CD4-positive, alpha-beta T cell (primary cell): ENCODE measurements around the gene LPAR3. TPM values are rescaled to one million over a fixed set of nuclear protein-coding genes. Genes with fewer than 3 reads are reported as not detected.

ENCODE experiments used
- ATAC-seq: fragments of 200-7000 bp; cut with Tn5 transposase; one replicate; pipeline ENCODE4 v1.10.0; 2022; ENCODE audit warnings: mild to moderate bottlenecking; ENCODE audit not compliant: poor library complexity
- CTCF ChIA-PET: fragments of 350-600 bp; sonication (Branson Sonifier 250); formaldehyde crosslinking; loops from one replicate; lab custom pipeline; 2021; ENCODE audit warnings: antibody characterized with exemption, inconsistent platforms; lab: Charles Lee
- POLR2A ChIA-PET: fragments of 350-600 bp; sonication (Branson Sonifier 250); formaldehyde crosslinking; loops from one replicate; lab custom pipeline; 2021; ENCODE audit warnings: antibody characterized with exemption, inconsistent platforms; lab: Charles Lee
- DNase-seq, 14 experiments: peaks; one replicate each; pipeline ENCODE4 v3.0.0-alpha.2; 2013 to 2020; ENCODE audit warnings: mixed read lengths in 2 of 14
- H3K27ac ChIP-seq, 2 donors: one replicate each; pipeline versions ENCODE4 v1.5.1 to v1.7.0; 2013; ENCODE audit warnings: low read length in 2 of 2, low read depth in 1 of 2, mild to moderate bottlenecking in 1 of 2
- H3K27me3 ChIP-seq, 2 experiments: 1 replicate in 1 of 2; 2 replicates in 1 of 2; pipeline versions ENCODE4 v1.6.1 to v1.7.0; 2013; ENCODE audit warnings: low read length in 2 of 2, control low read depth in 1 of 2, mild to moderate bottlenecking in 1 of 2, moderate library complexity in 1 of 2; ENCODE audit not compliant: insufficient read depth in 2 of 2, control insufficient read depth in 1 of 2
- H3K36me3 ChIP-seq: one replicate; pipeline ENCODE4 v1.6.1; 2013; ENCODE audit warnings: low read length, control low read depth; ENCODE audit not compliant: insufficient read depth
- H3K4me1 ChIP-seq: one replicate; pipeline ENCODE4 v1.6.1; 2013; ENCODE audit warnings: low read length, control low read depth; ENCODE audit not compliant: insufficient read depth
- H3K4me3 ChIP-seq: one replicate; pipeline ENCODE4 v1.5.1; 2013; ENCODE audit warnings: mild to moderate bottlenecking, low read length, moderate library complexity
- H3K9me3 ChIP-seq, 2 experiments: 1 replicate in 1 of 2; 2 replicates in 1 of 2; pipeline versions ENCODE4 v1.6.1 to v1.7.0; 2013; ENCODE audit warnings: low read length in 2 of 2, mild to moderate bottlenecking in 2 of 2, control low read depth in 1 of 2, moderate library complexity in 1 of 2; ENCODE audit not compliant: control insufficient read depth in 1 of 2, insufficient read depth in 1 of 2
- H3K27ac Mint-ChIP-seq: one replicate; pipeline ENCODE4 v1.8.0; 2020; ENCODE audit warnings: mixed read lengths
- H3K27me3 Mint-ChIP-seq: one replicate; pipeline ENCODE4 v1.8.0; 2021; ENCODE audit warnings: mixed read lengths
- H3K36me3 Mint-ChIP-seq: one replicate; pipeline ENCODE4 v1.8.0; 2021; ENCODE audit warnings: low read depth, mixed read lengths
- H3K4me1 Mint-ChIP-seq: one replicate; pipeline ENCODE4 v1.8.0; 2021; ENCODE audit warnings: low read depth, mixed read lengths
- H3K4me3 Mint-ChIP-seq: one replicate; pipeline ENCODE4 v1.8.0; 2020; ENCODE audit warnings: mild to moderate bottlenecking, mixed read lengths
- H3K9me3 Mint-ChIP-seq: one replicate; pipeline ENCODE4 v1.8.0; 2020; ENCODE audit warnings: mixed read lengths
- CTCF ChIP-seq: fragments of 200-600 bp; IDR thresholded peaks from one replicate; pipeline ENCODE4 v1.8.0; 2022; ENCODE audit warnings: antibody characterized with exemption, mild to moderate bottlenecking
- intact Hi-C, 2 experiments: fragments of 100-400 bp; cut with DNase I in 1 of 2; cut with micrococcal nuclease in 1 of 2; formaldehyde crosslinking; loops; one replicate each; pipeline versions ENCODE4 v1.15.1 to v1.9.0; 2023 to 2025; cut with DNase I, micrococcal nuclease
- total RNA-seq, 174 experiments: library from RNA in 2 of 174; stranded (reverse) in 2 of 174; gene quantifications; one replicate each; pipeline ENCODE4 v1.2.3 and lab custom pipeline; 2021 to 2026

Gene LPAR3
- total RNA-seq, 2 experiments from 2014 or later = 0.25 to 0.87 TPM

DNA sequence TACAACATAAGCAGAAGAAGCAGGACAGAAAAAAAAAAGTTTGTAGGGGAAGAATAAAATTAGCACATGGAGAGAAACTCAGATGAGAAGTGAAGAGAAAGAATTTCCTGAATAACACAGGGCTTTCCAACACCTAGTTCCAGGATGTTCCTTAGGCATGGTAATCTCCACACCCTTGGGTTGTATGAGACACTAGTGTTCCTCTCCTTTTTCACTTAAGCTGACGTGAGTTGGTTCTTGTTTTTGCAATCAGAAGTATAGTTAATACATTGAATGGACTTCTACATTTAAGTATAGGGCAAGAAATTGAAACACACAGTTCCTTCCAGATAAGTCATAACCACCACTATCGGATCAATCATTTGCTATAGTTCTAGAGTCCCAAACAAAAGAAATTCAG is 51.0 kb downstream of the LPAR3 start:
- ATAC-seq (no peak), DNase-seq (no peak)
- ChIA-PET CTCF (no interaction called here), POLR2A (no interaction called here)
- Histone ChIP-seq H3K27ac (no peak overlapping the region), H3K4me1 (peaks cover 2% of the 10 kb centered on the region), H3K36me3 (no peaks in the 10 kb centered on the region), H3K4me3 (no peak overlapping the region), H3K9me3 (no peaks in the 10 kb centered on the region), H3K27me3 (no peaks in the 10 kb centered on the region)
- Mint-ChIP-seq H3K27me3 (no peaks in the 10 kb centered on the region), H3K27ac (no peak overlapping the region), H3K4me3 (no peak overlapping the region), H3K9me3 (no peaks in the 10 kb centered on the region), H3K36me3 (no peaks in the 10 kb centered on the region), H3K4me1 (peaks cover 2% of the 10 kb centered on the region)
- intact Hi-C loops = no loop called here
- no peak for TF ChIP-seq CTCF

DNA sequence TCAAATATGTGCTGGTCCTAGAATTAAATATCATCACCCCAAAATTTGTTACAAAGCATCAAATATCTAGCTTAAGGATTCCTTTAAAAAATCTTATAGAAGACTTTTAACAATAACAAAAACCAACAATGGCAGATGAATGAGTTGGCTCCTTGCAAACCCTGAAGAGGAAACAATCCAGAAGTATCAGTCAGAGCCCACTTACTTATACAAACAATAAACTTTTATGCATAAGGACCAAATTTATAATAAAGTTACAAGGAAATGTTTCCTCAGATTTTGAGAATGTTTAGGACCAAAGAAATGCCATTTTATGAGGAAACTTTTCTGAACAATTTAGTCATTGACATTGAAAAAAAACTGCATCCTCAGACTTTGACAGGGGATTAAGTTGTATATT is 52.7 kb downstream of the LPAR3 start:
- no peak for DNase-seq
- TF ChIP-seq CTCF = no peak
- CTCF ChIA-PET = no interaction called here
- H3K4me1 Mint-ChIP-seq = no peaks in the 10 kb centered on the region
- no peaks in the 10 kb centered on the region for H3K9me3 Mint-ChIP-seq
- Histone ChIP-seq H3K36me3 (no peaks in the 10 kb centered on the region), H3K4me1 (no peaks in the 10 kb centered on the region), H3K4me3 (no peak overlapping the region), H3K9me3 (no peaks in the 10 kb centered on the region), H3K27ac (no peak overlapping the region), H3K27me3 (no peaks in the 10 kb centered on the region)
- POLR2A ChIA-PET = no interaction called here
- H3K4me3 Mint-ChIP-seq = no peak overlapping the region
- no peak for ATAC-seq
- H3K27me3 Mint-ChIP-seq = no peaks in the 10 kb centered on the region
- H3K27ac Mint-ChIP-seq = no peak overlapping the region
- intact Hi-C loops = no loop called here
- no peaks in the 10 kb centered on the region for H3K36me3 Mint-ChIP-seq

GRCh38 chr1:84839544-84839943 is 53.5 kb downstream of the LPAR3 start:
- Mint-ChIP-seq H3K36me3 (no peaks in the 10 kb centered on the region), H3K9me3 (no peaks in the 10 kb centered on the region), H3K27me3 (no peaks in the 10 kb centered on the region), H3K4me3 (no peak overlapping the region), H3K4me1 (no peaks in the 10 kb centered on the region), H3K27ac (no peak overlapping the region)
- Histone ChIP-seq H3K36me3 (no peaks in the 10 kb centered on the region), H3K27me3 (no peaks in the 10 kb centered on the region), H3K27ac (no peak overlapping the region), H3K4me3 (no peak overlapping the region), H3K4me1 (no peaks in the 10 kb centered on the region), H3K9me3 (no peaks in the 10 kb centered on the region)
- ATAC-seq (no peak), DNase-seq (no peak)
- intact Hi-C loops = no loop called here
- ChIA-PET POLR2A (no interaction called here), CTCF (no interaction called here)
- TF ChIP-seq CTCF = no peak
